ENCODE results near the gene DNAH11. TPM values are rescaled to one million over a fixed set of nuclear protein-coding genes. Genes with fewer than 3 reads are reported as not detected.

The DNAH11 gene
- total and polyA plus RNA-seq, 9 of the 15 experiments (the other 6 are each of a cell fraction or from before 2014, with no cell fraction given), result under 0.01 TPM; not detected in 7

DNA sequence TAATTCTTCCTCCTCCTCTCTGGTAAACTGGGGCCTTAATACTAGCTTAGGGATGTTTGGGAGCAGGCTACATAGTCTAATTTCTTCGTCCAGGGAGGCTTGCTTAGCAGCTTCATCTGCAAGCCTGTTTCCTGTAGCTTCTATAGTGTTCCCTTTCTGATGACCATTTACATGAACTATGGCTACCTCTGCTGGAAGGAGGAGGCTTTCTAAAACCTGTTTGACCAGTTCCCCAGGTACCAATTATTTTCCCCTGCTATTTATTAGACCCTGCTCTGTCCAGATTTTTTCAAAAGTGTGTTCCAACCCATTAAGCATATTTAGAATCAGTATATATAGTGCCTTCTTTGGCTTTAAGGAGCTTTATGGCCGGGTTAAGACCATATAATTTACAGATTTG is 38.8 kb upstream of the DNAH11 start (continued):
- TF ChIP-seq ZNF639 (CRISPR knock-in tag; conservative IDR thresholded peaks at IDR 0.05 in 1 of 2, IDR thresholded peaks at IDR 0.05 in 1 of 2) (no peak), CBX3 (IDR thresholded peaks at IDR 0.05; ENCODE audit: borderline replicate concordance in 1 of 2, low read length in 2 of 2) (no peak)

DNA sequence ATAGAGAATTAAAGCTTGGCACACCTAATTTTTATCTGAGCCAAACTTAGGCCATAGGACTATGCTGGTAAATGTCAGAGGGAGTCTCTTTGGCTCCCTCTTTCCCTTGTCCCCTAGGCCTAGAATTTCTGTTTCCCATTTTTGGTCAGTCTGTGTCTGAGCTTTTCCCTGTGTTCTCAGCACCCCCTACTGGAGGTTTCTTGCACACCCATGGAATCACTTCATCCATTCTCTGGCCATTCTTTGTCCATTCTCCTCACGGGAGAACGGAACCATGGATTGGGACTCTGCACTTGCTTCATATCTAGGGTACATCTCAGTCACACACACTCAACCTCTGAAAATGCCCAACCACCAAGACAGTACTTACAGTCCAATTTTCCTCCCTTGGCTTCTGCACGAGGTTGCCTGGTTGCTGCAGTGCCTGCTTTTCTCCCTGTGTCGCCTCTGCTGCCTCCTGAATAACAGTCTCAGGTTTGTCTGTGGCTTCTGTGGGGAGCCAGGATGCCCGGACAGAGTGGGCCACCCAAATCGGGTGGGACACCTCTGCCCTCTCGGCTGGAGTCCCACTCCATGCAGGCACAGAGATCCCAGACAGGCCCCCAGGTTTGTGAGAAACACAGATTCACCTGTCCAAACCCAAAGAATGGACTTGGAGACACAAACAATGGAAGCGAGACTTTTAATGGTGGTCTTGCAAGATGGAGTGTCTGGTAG is 35.1 kb upstream of the DNAH11 start:
- Histone ChIP-seq H3K4me3 (no peak overlapping the region), H3K27ac (ENCODE audit: extremely low read depth, low read depth, low read length) (no peak overlapping the region), H3K79me2 (ENCODE audit: control insufficient read depth, insufficient read depth, low read length) (no peaks in the 10 kb centered on the region), H3K9me1 (ENCODE audit: control insufficient read depth, insufficient read depth, low read length) (no peaks in the 10 kb centered on the region), H3K9ac (ENCODE audit: insufficient read depth in 1 of 2, low read depth in 2 of 2, low read length in 2 of 2) (no peak overlapping the region), H2AFZ (ENCODE audit: low read depth, low read length) (no peak overlapping the region), H3K9me3 (replicated peaks; ENCODE audit: control insufficient read depth, insufficient read depth, low read depth, low read length) (no peaks in the 10 kb centered on the region), H3K27me3 (ENCODE audit: control insufficient read depth in 2 of 2, insufficient read depth in 2 of 2, low read length in 2 of 2) (no peaks in the 10 kb centered on the region), H4K20me1 (replicated peaks; ENCODE audit: control insufficient read depth, insufficient read depth, low read length) (no peaks in the 10 kb centered on the region), H3K36me3 (ENCODE audit: control insufficient read depth, insufficient read depth, low read length) (no peaks in the 10 kb centered on the region), H3K4me2 (ENCODE audit: insufficient read depth, low read length) (no peak overlapping the region), H3K4me1 (replicated peaks in 1 of 2; ENCODE audit: control insufficient read depth in 2 of 2, insufficient read depth in 2 of 2, low read length in 2 of 2) (no peaks in the 10 kb centered on the region)
- BruUV-seq (replicated peaks), result no TSS peak
- DNase-seq (ENCODE audit: extremely low read depth in 1 of 4, low spot score in 3 of 4) (peak; percentile 16 to 65 (median 25)), FAIRE-seq (peak; percentile 90), ATAC-seq (peak; percentile 95)
- ChIA-PET POLR2A (interaction anchor here (0.6 kb wide), 1 partner anchor 244 kb away, joined by 3 read pairs; no protein-coding TSS in a partner anchor), CTCF (ENCODE audit: low intra/inter-chr PET ratio) (interaction anchor here (0.6 to 2.5 kb wide), 3 partner anchors 220 to 253 kb away, joined by 3 to 15 read pairs (median 3); no protein-coding TSS in a partner anchor)
- intact Hi-C loops (cut with micrococcal nuclease) (loop anchor here (1.0 to 10.0 kb wide), 4 partner anchors 203 to 733 kb away; no protein-coding TSS in a partner anchor), in situ Hi-C loops (cut with MboI) (loop anchor here (5.0 kb wide), 1 partner anchor 250 kb away; no protein-coding TSS in a partner anchor)
- WGBS (ENCODE audit: insufficient coverage, low coverage, missing lambda C conversion rate), result 42% methylated on average over 8 of the region's 8 CpGs
- TF ChIP-seq ARID2 (IDR thresholded peaks at IDR 0.05), result 0 out of 2 replicates have a peak, but pooled peaks have one; percentile 42
- peak; percentile 58; the same call in 1 of the 2 replicates for TF ChIP-seq ZNF24 (IDR thresholded peaks at IDR 0.05)
- TF ChIP-seq, protein P1, sequence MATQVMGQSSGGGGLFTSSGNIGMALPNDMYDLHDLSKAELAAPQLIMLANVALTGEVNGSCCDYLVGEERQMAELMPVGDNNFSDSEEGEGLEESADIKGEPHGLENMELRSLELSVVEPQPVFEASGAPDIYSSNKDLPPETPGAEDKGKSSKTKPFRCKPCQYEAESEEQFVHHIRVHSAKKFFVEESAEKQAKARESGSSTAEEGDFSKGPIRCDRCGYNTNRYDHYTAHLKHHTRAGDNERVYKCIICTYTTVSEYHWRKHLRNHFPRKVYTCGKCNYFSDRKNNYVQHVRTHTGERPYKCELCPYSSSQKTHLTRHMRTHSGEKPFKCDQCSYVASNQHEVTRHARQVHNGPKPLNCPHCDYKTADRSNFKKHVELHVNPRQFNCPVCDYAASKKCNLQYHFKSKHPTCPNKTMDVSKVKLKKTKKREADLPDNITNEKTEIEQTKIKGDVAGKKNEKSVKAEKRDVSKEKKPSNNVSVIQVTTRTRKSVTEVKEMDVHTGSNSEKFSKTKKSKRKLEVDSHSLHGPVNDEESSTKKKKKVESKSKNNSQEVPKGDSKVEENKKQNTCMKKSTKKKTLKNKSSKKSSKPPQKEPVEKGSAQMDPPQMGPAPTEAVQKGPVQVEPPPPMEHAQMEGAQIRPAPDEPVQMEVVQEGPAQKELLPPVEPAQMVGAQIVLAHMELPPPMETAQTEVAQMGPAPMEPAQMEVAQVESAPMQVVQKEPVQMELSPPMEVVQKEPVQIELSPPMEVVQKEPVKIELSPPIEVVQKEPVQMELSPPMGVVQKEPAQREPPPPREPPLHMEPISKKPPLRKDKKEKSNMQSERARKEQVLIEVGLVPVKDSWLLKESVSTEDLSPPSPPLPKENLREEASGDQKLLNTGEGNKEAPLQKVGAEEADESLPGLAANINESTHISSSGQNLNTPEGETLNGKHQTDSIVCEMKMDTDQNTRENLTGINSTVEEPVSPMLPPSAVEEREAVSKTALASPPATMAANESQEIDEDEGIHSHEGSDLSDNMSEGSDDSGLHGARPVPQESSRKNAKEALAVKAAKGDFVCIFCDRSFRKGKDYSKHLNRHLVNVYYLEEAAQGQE (IDR thresholded peaks at IDR 0.05; ENCODE audit: borderline replicate concordance), result peak; percentile 77
- TF ChIP-seq, protein P1 (CRISPR knock-in tag; IDR thresholded peaks at IDR 0.05; ENCODE audit: low read depth), result no peak
- TF ChIP-seq KLF1 (tag; IDR thresholded peaks at IDR 0.05), result no peak
- peak in 1 of 2 experiments; percentile 49; a peak in 1 of 4 replicates for TF ChIP-seq SRF (CRISPR knock-in tag; IDR thresholded peaks at IDR 0.05)
- TF ChIP-seq RAD21 (CRISPR knock-in tag; conservative IDR thresholded peaks at IDR 0.05 in 1 of 2, IDR thresholded peaks at IDR 0.05 in 1 of 2), result peak; percentile 80 to 89

Data from K562 (cell line).